HG02571 (cell line): ENCODE measurements around the gene SLC2A13.

Experiments used
- ATAC-seq: cut with Tn5 transposase; IDR thresholded peaks from one replicate; pipeline ENCODE4 v1.9.1; 2021; ENCODE audit warnings: mild to moderate bottlenecking, moderate library complexity; ENCODE audit not compliant: unreplicated experiment

SLC2A13 gene

DNA sequence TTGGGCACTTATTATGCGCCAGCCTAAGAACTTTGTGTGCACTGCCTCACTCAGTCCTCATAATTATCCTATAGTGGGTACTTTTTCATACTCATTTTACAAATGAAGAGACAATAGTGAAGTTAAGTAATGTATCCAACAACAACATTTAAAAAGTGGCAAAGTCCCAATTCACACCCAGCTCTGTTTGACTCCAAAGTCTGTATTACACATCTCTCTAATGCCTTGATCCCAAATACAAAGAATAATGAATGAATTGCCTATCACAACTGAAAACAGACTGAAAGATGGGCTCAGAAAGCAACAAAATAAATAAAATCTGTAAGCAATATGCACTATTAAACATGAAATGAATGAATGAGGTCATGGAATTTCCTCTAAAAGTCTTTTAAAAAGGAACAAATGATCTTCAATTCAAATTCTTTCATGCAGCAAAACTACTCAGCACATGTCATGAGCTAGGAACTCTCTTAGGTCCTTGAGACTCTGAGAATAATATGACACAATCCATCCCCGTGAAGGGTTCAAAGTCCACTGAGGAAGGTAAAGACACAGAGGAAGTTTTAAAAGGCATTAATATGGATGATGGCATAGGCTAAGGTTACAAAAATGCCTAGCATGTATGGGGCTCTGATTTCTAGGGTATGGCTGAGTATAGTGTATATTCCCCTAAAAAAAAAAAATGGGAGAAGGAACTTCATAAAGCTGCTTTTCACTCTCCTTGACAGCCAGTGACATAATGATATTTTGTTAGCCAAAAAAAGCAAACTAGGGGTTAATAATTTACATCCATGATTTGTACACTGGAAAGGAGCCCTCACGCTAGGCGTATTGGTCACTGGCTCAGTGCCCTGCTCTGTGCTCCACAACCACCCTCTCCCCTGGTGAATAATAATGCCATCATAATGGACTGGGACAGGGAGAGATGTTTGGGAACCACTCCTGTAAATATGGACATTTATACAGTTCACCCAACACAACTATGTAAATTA is 103.4 kb downstream of the SLC2A13 start:
- ATAC-seq: no peak

DNA sequence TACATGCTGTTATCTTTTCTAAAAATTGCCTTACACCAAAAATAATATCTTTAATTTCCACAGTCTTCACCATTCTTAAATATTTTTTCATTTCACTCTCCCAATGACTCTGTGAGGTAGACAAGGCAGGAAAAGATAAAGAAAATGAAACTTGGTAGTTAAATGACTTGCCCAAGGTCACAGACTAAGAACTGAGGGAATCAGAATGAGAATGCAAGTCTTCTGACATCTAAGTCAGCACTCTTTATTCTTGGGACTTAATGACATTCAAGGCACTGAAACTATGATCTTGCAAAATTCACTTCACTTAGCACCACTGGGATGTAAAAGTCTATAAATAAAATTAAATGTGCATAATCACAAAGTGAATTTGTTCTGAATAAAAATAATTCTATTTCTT is 104.5 kb downstream of the SLC2A13 start:
- ATAC-seq: no peak

GRCh38 chr12:40000884-40001283 is 105.0 kb downstream of the SLC2A13 start:
- no peak for ATAC-seq

- no peak for ATAC-seq
Observed at GRCh38 chr12:39993268-39993667, 112.6 kb downstream of the SLC2A13 start.

DNA sequence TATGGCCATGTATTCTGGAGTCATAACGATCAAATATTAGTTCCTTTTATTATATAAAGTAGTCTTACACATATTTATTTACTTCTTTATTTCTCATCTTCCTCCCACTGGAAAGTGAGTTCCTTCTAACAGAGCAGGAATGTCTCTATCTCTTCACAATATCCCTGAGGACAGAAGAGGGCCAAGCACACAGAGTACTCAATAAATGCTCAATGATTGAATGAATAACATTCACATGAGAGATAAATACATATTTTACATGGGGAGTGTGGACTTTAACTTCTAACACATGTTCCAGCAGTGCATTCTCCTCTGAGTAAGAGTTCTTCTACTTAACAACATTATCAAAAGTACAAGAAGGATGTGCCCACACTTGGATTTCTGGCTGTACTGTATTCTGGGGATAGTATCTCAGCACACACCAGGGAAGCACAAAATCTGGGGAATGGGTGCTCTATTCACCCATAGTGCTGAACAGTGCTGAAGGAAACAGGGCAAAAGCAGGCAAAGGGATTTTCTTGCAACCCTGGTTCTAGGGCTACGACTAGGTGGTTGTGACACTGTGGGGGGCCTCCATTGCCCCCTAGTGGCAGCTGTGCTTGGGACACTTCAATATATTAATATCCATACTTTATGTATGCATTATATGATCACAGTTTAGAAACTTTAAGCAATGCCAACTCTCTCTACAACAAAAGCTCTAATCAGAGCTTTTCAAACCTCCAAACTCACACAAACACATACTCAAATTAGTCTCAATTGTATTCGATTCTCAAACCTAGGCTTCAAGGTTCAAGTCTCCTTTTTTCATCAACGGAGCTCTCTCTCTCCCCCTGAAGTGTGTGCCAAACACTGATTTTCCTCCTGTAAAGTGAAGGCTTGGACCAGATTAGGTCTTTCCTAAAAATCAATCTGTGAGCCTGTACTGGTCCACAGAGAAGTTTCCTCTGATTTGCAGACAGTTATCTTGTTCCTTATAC is 115.5 kb downstream of the SLC2A13 start:
- ATAC-seq: peak; percentile 94

DNA sequence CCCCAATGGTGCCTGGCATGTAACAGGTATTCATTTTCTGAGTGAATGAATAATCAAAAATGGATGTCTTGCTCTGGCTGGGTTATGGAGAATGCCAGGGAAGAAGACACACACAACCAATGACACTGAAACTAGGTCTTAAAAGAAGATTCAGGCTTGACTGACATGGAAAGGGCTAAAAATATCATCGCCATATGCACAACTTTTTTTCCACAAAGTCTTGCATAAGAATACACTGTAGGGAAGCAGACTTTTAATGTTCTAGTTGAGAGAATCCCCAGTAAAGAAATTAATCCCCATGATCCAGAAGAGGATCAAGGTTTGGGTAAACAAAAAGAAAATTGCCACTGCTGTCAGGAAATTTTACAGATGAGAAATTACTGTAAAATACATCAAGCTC is 116.4 kb downstream of the SLC2A13 start:
- ATAC-seq: no peak

- no peak for ATAC-seq
Observed at GRCh38 chr12:39988574-39988973, 117.3 kb downstream of the SLC2A13 start.

- ATAC-seq: no peak
Observed at GRCh38 chr12:39986674-39987073, 119.2 kb downstream of the SLC2A13 start.

DNA sequence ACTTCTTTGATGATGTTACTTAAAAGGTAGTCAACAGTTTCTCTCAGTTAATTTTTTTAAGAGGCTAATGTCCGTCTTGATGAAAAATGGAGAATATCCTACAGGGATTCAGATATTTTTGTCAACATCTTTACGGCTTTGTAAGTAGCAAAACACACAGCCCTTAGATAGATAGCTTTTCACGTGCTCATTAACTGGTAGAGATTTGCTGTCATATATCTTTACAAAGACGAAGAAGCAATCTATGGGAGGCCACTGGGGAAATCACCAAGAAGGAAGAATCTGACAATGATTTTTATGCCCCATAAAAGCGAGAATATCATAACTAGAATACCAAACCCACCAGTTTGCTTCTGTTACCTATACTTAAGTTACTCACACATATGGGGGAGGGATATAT is 121.2 kb downstream of the SLC2A13 start:
- no peak for ATAC-seq

DNA sequence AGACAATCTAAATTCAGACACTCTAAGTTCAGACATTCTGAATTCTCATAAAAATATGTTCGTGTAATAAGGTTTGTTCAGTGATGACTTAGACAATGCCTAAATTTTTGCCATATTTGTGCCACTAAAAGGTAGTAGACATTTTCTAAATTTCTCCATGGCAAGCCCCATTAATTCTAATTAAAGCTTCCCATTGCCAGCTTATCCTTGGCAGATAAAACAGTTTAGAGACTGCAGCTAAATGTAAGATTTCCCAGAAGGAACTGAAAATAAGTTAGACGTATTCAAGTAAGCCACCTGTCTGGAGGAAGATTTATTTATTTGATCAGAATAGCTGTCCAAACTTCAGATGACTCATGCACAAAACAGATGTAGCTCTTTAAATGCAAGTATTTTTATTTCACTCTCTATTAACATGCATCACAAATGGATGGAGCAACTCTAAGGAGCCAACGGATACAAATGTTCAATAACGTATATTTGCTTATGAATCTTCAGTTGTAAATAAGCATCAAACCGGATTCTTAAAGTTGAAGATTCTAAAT is 130.4 kb downstream of the SLC2A13 start:
- ATAC-seq: no peak

GRCh38 chr12:39972119-39972518 is 133.8 kb downstream of the SLC2A13 start:
- ATAC-seq: no peak

- no peak for ATAC-seq
Observed at GRCh38 chr12:39971348-39971747, 134.5 kb downstream of the SLC2A13 start.

GRCh38 chr12:39966721-39967120 is 139.2 kb downstream of the SLC2A13 start:
- ATAC-seq: no peak

DNA sequence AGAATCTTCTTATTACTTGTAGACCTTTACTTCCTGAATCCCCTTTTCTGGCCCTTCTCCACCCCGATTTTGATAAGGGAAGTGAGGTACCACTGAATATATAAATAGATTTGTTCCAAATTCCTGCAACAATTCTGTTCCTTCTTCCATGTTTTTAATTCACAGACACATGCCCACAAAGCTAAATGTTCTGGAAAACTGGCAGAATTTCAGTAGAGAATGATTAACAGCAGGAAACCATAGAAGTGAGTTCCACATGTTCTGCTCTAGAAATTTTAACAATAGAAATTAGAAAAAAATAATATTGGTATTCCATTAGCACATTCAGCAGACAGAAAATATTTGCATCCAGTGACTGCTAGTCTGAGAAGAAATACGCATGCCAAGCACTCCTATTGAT is 139.6 kb downstream of the SLC2A13 start:
- no peak for ATAC-seq

DNA sequence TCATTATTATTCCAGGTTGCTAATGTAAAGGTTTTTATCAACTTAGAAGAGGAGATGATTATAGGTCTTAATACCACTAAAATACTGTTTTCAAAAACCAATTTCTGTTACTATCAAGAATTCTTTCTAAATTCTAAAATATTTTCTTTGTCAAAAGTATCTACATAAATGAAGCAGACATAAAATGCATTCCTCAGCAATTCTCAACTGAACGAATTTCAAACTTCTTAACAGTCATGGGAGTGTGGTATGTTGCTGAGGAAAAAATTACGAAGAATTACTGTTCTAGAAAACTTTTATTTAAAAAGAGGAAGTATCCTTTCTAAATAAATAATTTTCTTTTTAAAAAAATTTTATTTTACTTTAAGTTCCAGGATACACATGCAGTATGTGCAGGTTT is 146.4 kb downstream of the SLC2A13 start:
- ATAC-seq: no peak

DNA sequence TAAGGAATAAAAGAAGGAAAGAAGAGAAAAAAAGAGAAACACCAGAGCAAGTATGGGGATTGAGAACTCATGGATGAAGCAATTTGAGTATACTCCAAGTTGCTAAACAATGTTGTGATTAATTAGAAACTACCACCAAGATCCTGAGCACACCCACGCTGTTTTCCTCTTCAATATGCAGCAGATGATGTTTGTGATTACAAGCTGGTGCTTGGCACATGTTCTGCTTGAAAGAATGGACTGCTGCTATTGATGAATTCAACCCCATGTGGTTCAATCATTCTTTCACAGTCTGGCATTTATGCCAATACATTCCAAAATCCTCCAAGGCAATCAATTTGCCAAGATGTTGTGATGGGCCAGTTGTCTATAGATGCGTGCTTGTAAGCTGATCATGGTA is 146.8 kb downstream of the SLC2A13 start:
- ATAC-seq: no peak

GRCh38 chr12:39958377-39958776 is 147.5 kb downstream of the SLC2A13 start:
- ATAC-seq: no peak

GRCh38 chr12:39956725-39957124 is 149.2 kb downstream of the SLC2A13 start:
- ATAC-seq: no peak

DNA sequence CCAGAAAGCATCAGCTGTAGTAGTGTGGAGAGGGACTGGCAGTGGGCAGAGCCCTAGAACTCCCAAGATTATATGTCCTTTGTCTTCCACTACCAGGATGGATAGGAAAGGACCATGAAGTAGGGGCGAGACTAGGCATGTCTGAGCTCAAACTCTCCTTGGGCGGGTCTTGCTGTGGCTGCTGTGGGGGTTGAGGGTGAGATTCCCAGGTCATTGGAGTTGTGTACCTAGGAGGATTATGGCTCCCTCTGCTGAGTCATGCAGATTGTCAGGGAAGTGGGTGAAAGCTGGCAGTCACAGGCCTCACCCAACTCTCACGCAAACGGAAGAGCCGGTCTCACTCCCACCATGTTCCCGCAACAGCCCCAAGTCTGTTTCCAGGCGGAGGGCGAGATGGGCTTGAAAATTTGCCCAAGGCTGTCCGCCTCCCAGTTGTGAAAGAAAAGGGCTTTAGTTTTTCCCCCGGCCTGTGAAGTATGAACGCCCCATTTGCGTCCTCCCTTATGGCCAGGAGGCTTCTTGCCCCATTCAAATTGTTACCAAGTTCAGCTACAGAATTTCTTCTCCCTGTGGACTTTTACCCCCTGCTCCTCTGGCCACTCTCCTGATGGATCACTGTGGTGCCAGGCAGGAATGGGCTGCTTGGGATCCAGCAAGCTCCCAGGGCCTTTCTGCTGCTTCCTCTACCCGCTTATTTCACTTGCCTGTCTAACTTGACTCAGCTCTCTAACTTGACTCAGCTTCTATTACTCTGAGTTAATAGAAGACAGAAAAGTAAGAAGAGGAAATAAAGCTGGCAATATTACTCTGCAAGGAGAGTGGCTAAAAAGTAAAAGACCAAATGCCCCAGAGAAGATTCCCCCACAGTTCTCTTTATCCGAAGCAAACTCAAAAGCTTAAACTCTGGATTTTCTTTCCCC is 159.3 kb downstream of the SLC2A13 start:
- no peak for ATAC-seq

- no peak for ATAC-seq
Observed at GRCh38 chr12:39937119-39937518, 168.8 kb downstream of the SLC2A13 start.
